Mucosa of descending colon (tissue), 3 donors: ENCODE data around the gene AR. TPM values are rescaled to one million over a fixed set of nuclear protein-coding genes. Genes with fewer than 3 reads are reported as not detected.

Experiments used
- ATAC-seq: fragments of 200-7000 bp; cut with Tn5 transposase; one replicate; pipeline ENCODE4 v1.9.1; 2020; ENCODE audit warnings: mild to moderate bottlenecking, moderate library complexity
- DNase-seq, 3 donors: peaks; one replicate each; pipeline ENCODE4 v3.0.0-alpha.2; 2020
- H3K36me3 ChIP-seq: fragments of 200-600 bp; one replicate; pipeline ENCODE4 v1.8.0; 2021; ENCODE audit warnings: low read depth, mild to moderate bottlenecking
- H3K4me1 ChIP-seq: fragments of 200-600 bp; one replicate; pipeline ENCODE4 v1.8.0; 2021; ENCODE audit warnings: low read depth, mild to moderate bottlenecking
- H3K4me3 ChIP-seq: fragments of 200-600 bp; one replicate; pipeline ENCODE4 v1.8.0; 2021; ENCODE audit warnings: mild to moderate bottlenecking
- H3K9me3 ChIP-seq: fragments of 200-600 bp; one replicate; pipeline ENCODE4 v1.8.0; 2021; ENCODE audit warnings: mild to moderate bottlenecking
- intact Hi-C, 2 donors: fragments of 100-400 bp; cut with DNase I in 1 of 2; cut with micrococcal nuclease in 1 of 2; formaldehyde crosslinking; loops; one replicate each; pipeline versions ENCODE4 v1.11.0 to v1.11.1; 2022; cut with DNase I, micrococcal nuclease
- total RNA-seq, 3 donors: library from RNA; stranded (reverse); fragmentation: NEBNext Ultra II Directional in 2 of 3; extraction: Animal tissue kit (Norgen Biotek cat#: 25700) in 2 of 3; gene quantifications; one replicate each; pipeline versions ENCODE4 v1.2.1 to v1.2.4, GENCODE V29; 2021 to 2023
- TF ChIP-seq, protein P1 (sequence below): fragments of 200-600 bp; IDR thresholded peaks from one replicate; pipeline ENCODE4 v1.8.0; 2022; ENCODE audit warnings: antibody characterized with exemption, mild to moderate bottlenecking
- donor health status: DM: no; HTN: no; CAD: no; lungs with moderate emphysema.
- donor health status: DM: no; HTN: no; CAD: no.
- donor health status: DM: no; HTN: yes; CAD: no.

AR gene
- total RNA-seq, 3 donors from 2014 or later: 0.49 to 4.6 (median 1.2) TPM

DNA sequence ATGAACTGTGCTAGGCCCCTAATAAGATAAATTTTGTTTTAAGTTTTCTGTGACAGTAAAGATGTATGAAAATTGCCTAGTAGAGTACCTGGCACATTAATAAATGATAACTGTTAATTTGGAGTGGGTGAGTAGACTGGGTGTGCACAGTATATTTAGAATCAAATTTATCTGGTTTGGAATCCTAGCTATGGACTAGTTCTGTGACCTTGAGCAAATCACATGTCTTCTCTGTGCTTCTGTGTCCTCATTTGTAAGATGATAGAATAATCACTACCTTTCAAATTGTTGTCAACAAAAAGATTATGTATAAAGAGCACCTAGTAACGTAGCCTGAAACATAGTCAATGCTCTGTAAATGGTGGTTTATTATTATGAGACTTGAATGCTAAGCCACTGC lies 170.2 kb downstream of the AR start:
- DNase-seq (no peak), ATAC-seq (no peak)
- Histone ChIP-seq H3K4me3 (no peak overlapping the region), H3K36me3 (no peaks in the 10 kb centered on the region), H3K9me3 (no peaks in the 10 kb centered on the region), H3K4me1 (no peaks in the 10 kb centered on the region)
- TF ChIP-seq, protein P1, sequence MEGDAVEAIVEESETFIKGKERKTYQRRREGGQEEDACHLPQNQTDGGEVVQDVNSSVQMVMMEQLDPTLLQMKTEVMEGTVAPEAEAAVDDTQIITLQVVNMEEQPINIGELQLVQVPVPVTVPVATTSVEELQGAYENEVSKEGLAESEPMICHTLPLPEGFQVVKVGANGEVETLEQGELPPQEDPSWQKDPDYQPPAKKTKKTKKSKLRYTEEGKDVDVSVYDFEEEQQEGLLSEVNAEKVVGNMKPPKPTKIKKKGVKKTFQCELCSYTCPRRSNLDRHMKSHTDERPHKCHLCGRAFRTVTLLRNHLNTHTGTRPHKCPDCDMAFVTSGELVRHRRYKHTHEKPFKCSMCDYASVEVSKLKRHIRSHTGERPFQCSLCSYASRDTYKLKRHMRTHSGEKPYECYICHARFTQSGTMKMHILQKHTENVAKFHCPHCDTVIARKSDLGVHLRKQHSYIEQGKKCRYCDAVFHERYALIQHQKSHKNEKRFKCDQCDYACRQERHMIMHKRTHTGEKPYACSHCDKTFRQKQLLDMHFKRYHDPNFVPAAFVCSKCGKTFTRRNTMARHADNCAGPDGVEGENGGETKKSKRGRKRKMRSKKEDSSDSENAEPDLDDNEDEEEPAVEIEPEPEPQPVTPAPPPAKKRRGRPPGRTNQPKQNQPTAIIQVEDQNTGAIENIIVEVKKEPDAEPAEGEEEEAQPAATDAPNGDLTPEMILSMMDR: no peak
- intact Hi-C loops: no loop called here

DNA sequence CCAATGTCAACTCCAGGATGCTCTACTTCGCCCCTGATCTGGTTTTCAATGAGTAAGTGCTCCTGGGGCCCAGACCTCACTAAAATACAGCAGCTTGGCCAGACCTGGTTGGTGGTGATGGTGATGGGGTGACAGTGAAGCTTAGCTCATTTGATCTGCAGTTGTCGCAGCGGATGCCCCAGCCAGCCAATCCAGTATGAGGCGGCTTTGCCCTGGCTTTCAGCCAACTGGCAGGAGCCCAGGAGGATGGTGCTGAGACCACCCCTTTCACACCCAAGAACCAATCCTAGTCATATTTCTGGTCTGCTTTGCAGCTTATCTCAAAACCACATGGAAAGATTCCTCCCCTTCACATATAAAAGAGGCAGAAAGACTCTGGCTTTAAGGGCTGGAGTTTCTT lies 173.8 kb downstream of the AR start:
- H3K4me1 ChIP-seq: no peaks in the 10 kb centered on the region
- no peaks in the 10 kb centered on the region for H3K36me3 ChIP-seq
- no peak overlapping the region for H3K4me3 ChIP-seq
- H3K9me3 ChIP-seq: no peaks in the 10 kb centered on the region
- TF ChIP-seq, protein P1: no peak
- DNase-seq (no peak), ATAC-seq (no peak)
- intact Hi-C loops: no loop called here

DNA sequence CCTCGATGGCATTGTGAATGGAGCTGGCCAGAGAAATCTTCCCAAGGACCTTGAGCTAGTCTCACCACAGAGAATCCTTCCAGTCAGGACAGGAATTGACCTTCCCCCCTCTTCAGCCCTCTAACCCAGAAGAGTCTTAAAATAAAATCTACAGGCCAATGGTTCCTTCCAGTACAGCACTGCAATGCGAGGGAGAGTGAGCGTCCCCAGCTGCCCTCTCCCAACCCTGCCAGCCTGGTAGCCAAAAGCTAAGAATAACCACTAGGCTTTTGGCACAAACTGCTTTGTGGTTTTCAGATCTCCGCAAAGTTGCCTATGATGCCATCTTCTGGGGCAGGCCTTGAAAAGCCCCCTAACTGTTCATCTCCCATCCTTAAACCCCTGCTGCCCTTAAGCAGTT lies 175.1 kb downstream of the AR start:
- intact Hi-C loops: no loop called here
- no peak for ATAC-seq
- Histone ChIP-seq H3K9me3 (no peaks in the 10 kb centered on the region), H3K4me3 (no peak overlapping the region), H3K4me1 (no peaks in the 10 kb centered on the region), H3K36me3 (no peaks in the 10 kb centered on the region)
- TF ChIP-seq, protein P1: no peak
- no peak for DNase-seq

DNA sequence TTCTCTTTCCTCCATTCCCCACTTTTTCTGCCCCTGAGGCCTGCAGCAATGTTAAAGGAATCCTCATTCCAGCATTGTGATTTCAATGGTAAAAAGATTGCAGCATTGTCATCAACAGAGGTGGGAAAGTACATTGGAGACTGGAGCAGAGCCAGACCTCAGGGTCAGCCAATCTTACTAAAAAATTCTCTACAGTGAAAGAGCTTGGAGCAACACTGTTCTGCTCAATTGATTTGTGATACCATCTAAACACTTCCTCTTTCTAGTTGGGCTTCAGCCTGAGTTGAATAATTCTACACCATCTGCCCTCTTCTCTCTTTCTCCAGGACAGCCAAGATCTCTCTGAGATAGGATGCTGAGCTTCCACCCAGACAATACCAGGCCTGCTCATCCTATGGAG lies 176.5 kb downstream of the AR start:
- intact Hi-C loops: no loop called here
- Histone ChIP-seq H3K36me3 (no peaks in the 10 kb centered on the region), H3K4me3 (no peak overlapping the region), H3K4me1 (no peaks in the 10 kb centered on the region), H3K9me3 (no peaks in the 10 kb centered on the region)
- ATAC-seq (no peak), DNase-seq (no peak)
- TF ChIP-seq, protein P1: no peak

DNA sequence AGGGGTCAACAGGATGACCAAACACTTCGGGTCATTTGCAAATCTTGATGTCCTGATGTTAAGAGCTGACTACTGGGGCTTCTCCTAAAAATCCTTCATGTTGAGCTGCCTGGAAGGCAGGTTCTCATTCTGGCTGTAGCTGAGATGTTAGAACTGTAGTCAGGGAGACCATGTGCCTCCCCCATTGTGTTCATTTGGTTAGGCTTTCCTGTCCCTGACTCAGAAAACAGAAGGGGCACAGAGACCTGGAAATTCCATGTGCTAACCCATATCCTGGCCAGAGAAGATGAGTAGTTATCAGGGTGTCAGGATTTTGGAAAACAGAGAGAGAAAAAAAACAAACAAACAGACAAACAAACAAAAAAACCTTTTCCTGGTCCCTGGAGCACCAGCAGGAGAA lies 177.5 kb downstream of the AR start:
- DNase-seq: no peak
- H3K4me1 ChIP-seq: no peaks in the 10 kb centered on the region
- intact Hi-C loops: no loop called here
- TF ChIP-seq, protein P1: no peak
- H3K9me3 ChIP-seq: no peaks in the 10 kb centered on the region
- no peak overlapping the region for H3K4me3 ChIP-seq
- no peak for ATAC-seq
- no peaks in the 10 kb centered on the region for H3K36me3 ChIP-seq
